Liver (tissue), 9 donors: ENCODE results near the gene ENO3. TPM values are rescaled to one million over a fixed set of nuclear protein-coding genes. Genes with fewer than 3 reads are reported as not detected.

Experiments used
- DNase-seq: peaks from one replicate; pipeline ENCODE4 v3.0.0-alpha.2; 2017; ENCODE audit warnings: low spot score
- H3K27ac ChIP-seq, 2 donors: one replicate each; pipeline ENCODE4 v1.7.0; 2013; ENCODE audit warnings: inconsistent platforms in 2 of 2, low read length in 2 of 2, control low read depth in 1 of 2, low read depth in 1 of 2, mild to moderate bottlenecking in 1 of 2
- H3K27me3 ChIP-seq, 4 donors: one replicate each; pipeline versions ENCODE4 v1.6.1 to v1.7.0; 2013; ENCODE audit warnings: low read length in 3 of 4, inconsistent platforms in 1 of 4, mild to moderate bottlenecking in 1 of 4, moderate library complexity in 1 of 4; ENCODE audit not compliant: control insufficient read depth in 4 of 4, insufficient read depth in 4 of 4
- H3K36me3 ChIP-seq, 4 donors: one replicate each; pipeline versions ENCODE4 v1.6.1 to v1.7.0; 2013; ENCODE audit warnings: low read length in 3 of 4, mild to moderate bottlenecking in 3 of 4, low read depth in 1 of 4, moderate library complexity in 1 of 4; ENCODE audit not compliant: control insufficient read depth in 4 of 4, insufficient read depth in 3 of 4
- H3K4me1 ChIP-seq, 4 donors: one replicate each; pipeline versions ENCODE4 v1.6.1 to v1.7.0; 2013; ENCODE audit warnings: low read length in 3 of 4, mild to moderate bottlenecking in 3 of 4, moderate library complexity in 1 of 4; ENCODE audit not compliant: control insufficient read depth in 4 of 4, insufficient read depth in 4 of 4
- H3K4me3 ChIP-seq, 3 donors: one replicate each; pipeline versions ENCODE4 v1.6.1 to v1.7.0; 2013; ENCODE audit warnings: low read length in 3 of 3, control low read depth in 1 of 3, low read depth in 1 of 3, mild to moderate bottlenecking in 1 of 3
- H3K9ac ChIP-seq, 2 donors: one replicate each; pipeline ENCODE4 v1.7.0; 2013; ENCODE audit warnings: low read length in 2 of 2, mild to moderate bottlenecking in 2 of 2, moderate library complexity in 2 of 2, control low read depth in 1 of 2, low read depth in 1 of 2
- H3K9me3 ChIP-seq, 4 donors: one replicate each; pipeline versions ENCODE4 v1.6.1 to v1.7.0; 2013; ENCODE audit warnings: low read length in 3 of 4; ENCODE audit not compliant: control insufficient read depth in 4 of 4
- EGR1 ChIP-seq, 2 donors: IDR thresholded peaks; 2 replicates each; pipeline ENCODE4 v1.6.1; 2016 to 2018; ENCODE audit warnings: antibody characterized with exemption in 2 of 2, low read depth in 2 of 2
- FOXA1 ChIP-seq: IDR thresholded peaks from 2 replicates; pipeline ENCODE4 v1.6.1; 2016; ENCODE audit warnings: antibody characterized with exemption
- FOXA2 ChIP-seq: IDR thresholded peaks from 2 replicates; pipeline ENCODE4 v1.6.1; 2016; ENCODE audit warnings: antibody characterized with exemption
- GABPA ChIP-seq, 2 donors: IDR thresholded peaks in 1 of 2; conservative IDR thresholded peaks in 1 of 2; 2 replicates each; pipeline ENCODE4 v1.6.1; 2016; ENCODE audit warnings: antibody characterized with exemption in 2 of 2, mild to moderate bottlenecking in 1 of 2, moderate library complexity in 1 of 2
- HNF4A ChIP-seq, 2 donors: conservative IDR thresholded peaks; 2 replicates each; pipeline ENCODE4 v1.6.1; 2016; ENCODE audit warnings: antibody characterized with exemption in 2 of 2, mild to moderate bottlenecking in 2 of 2
- HNF4G ChIP-seq: IDR thresholded peaks from 2 replicates; pipeline ENCODE4 v1.6.1; 2016; ENCODE audit warnings: antibody characterized with exemption
- JUND ChIP-seq, 2 donors: IDR thresholded peaks; 2 replicates each; pipeline ENCODE4 v1.6.1; 2016; ENCODE audit warnings: antibody characterized with exemption in 2 of 2
- NR2F2 ChIP-seq: IDR thresholded peaks from 2 replicates; pipeline ENCODE4 v1.6.1; 2016; ENCODE audit warnings: antibody characterized with exemption
- RAD21 ChIP-seq, 2 donors: IDR thresholded peaks; 2 replicates each; pipeline ENCODE4 v1.6.1; 2016; ENCODE audit warnings: antibody characterized with exemption in 2 of 2, mild to moderate bottlenecking in 2 of 2
- RXRA ChIP-seq, 2 donors: IDR thresholded peaks; 2 replicates each; pipeline ENCODE4 v1.6.1; 2017 to 2018; ENCODE audit warnings: antibody characterized with exemption in 2 of 2, mild to moderate bottlenecking in 1 of 2
- SP1 ChIP-seq: IDR thresholded peaks from 2 replicates; pipeline ENCODE4 v1.6.1; 2018; ENCODE audit warnings: antibody characterized with exemption, mild to moderate bottlenecking
- TAF1 ChIP-seq: conservative IDR thresholded peaks from 2 replicates; pipeline ENCODE4 v1.6.1; 2016; ENCODE audit warnings: antibody characterized with exemption, mild to moderate bottlenecking
- YY1 ChIP-seq: IDR thresholded peaks from 2 replicates; pipeline ENCODE4 v1.6.1; 2016; ENCODE audit warnings: antibody characterized with exemption, mild to moderate bottlenecking
- WGBS: extraction: QIAGEN DNeasy Blood & Tissue Kit; methylation state at CpG from one replicate; pipeline ENCODE4 v1.1.7; 2013; 5-methylcytosine and 5-hydroxymethylcytosine counted together
- polyA plus RNA-seq, 2 donors: library from polyadenylated mRNA; stranded (reverse) in 1 of 2; unstranded in 1 of 2; fragments of 200-250 nt in 1 of 2; fragments of >200 nt in 1 of 2; fragmentation: Nextera tagmentation in 1 of 2; extraction: Ambion mirVana in 1 of 2; gene quantifications; one replicate each; pipeline versions ENCODE4 v1.2.1 to v1.2.3, GENCODE V29; 2013 to 2015
- total RNA-seq, 2 donors: library from RNA; depleted of rRNA; stranded (reverse); fragments of >200 nt; gene quantifications; one replicate each; pipeline ENCODE4 v1.2.3, GENCODE V29; 2014
- TF ChIP-seq, protein P1 (sequence below): IDR thresholded peaks from 2 replicates; pipeline ENCODE4 v1.6.1; 2016; ENCODE audit warnings: antibody characterized with exemption
- TF ChIP-seq, protein P2 (sequence below): IDR thresholded peaks from 2 replicates; pipeline ENCODE4 v1.6.1; 2016; ENCODE audit warnings: antibody characterized with exemption
- TF ChIP-seq, protein P3 (sequence below): IDR thresholded peaks from 2 replicates; pipeline ENCODE4 v1.6.1; 2016; ENCODE audit warnings: antibody characterized with exemption, mild to moderate bottlenecking
- TF ChIP-seq, protein P4 (sequence below): IDR thresholded peaks from 2 replicates; pipeline ENCODE4 v1.6.1; 2016; ENCODE audit warnings: antibody characterized with exemption
- TF ChIP-seq, protein P5 (sequence below): fragments of 150-350 bp; IDR thresholded peaks from 2 replicates; pipeline ENCODE4 v1.5.1; 2017; ENCODE audit warnings: improper control_type of control experiment, low read depth, low read length; ENCODE audit not compliant: missing input control
- donor health status: healthy.
- donor health status: healthy.
- donor health status: healthy.
- donor health status: healthy.
- donor health status: healthy.

ENO3 gene
- total and polyA plus RNA-seq, 4 donors = 26.3 to 117 (median 30.8) TPM

DNA sequence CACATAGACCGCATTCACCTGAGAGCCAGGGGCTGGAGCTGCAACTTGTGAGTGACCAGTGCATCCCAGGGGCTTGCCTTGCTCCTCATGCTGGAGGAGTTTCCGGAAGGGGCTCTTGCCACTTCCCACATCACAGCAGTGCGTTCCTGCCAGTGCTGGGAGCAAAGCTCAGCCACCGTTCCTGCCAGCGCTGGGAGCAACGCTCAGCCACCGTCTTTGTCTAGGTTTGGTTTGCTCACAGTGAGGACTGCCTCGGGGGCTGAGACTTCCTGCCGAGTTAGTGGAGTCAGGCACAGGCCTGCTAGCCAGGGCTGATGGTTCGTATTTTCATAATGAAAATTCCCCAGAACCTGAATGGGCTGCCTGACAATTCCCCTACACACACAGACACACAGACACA is 42.6 kb upstream of the ENO3 start (continued):
- peak; percentile 45 for TF ChIP-seq SP1
- peak in 1 of 2 donors; percentile 23 for TF ChIP-seq GABPA (IDR thresholded peaks at IDR 0.05 in 1 of 2, conservative IDR thresholded peaks at IDR 0.05 in 1 of 2)

DNA sequence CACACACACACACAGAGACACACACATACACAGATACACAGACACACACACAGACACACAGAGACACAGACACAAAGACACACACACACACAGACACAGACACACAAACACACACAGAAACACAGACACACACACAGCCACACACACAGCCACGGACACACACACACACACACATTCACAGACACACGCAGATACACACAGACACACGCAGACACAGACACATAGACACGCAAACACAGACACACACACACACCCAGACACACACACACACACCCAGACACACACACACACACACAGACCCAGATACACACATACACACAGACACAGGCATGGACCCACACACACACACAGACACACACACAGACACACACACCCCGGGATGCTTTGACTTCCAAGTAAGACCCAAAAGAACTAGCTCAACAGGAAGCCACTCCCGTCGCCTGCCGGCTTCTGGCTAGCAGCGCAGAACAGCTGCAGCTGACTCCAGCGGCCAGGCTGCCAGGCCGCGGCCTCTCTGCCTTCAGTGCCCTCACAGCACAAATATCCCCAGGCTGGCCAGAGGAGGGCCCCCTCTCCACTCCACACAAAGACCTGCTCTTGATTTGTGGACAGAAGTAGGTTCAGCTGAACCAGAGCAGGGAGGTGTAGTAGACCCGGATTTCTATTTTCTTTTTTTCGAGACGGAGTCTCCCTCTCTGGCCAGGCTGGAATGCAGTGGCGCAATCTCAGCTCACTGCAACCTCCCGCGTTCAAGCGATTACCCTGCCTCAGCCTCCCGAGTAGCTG is 42.0 kb upstream of the ENO3 start:
- 7% methylated on average over 20 of the region's 20 CpGs for WGBS
- Histone ChIP-seq H3K9ac (peak overlapping the region in 1 of 2 donors; percentile 15), H3K4me1 (peaks cover 5 to 24% (median 16%) of the 10 kb centered on the region in 4 donors), H3K4me3 (no peak overlapping the region), H3K36me3 (no peaks in the 10 kb centered on the region), H3K9me3 (no peaks in the 10 kb centered on the region), H3K27ac (peak overlapping the region; percentile 35 to 39), H3K27me3 (no peaks in the 10 kb centered on the region)
- TF ChIP-seq, protein P1, sequence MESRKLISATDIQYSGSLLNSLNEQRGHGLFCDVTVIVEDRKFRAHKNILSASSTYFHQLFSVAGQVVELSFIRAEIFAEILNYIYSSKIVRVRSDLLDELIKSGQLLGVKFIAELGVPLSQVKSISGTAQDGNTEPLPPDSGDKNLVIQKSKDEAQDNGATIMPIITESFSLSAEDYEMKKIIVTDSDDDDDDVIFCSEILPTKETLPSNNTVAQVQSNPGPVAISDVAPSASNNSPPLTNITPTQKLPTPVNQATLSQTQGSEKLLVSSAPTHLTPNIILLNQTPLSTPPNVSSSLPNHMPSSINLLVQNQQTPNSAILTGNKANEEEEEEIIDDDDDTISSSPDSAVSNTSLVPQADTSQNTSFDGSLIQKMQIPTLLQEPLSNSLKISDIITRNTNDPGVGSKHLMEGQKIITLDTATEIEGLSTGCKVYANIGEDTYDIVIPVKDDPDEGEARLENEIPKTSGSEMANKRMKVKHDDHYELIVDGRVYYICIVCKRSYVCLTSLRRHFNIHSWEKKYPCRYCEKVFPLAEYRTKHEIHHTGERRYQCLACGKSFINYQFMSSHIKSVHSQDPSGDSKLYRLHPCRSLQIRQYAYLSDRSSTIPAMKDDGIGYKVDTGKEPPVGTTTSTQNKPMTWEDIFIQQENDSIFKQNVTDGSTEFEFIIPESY = peak; percentile 58
- TF ChIP-seq YY1 (peak; percentile 79), SP1 (peak; percentile 75), NR2F2 (peak; percentile 80), GABPA (IDR thresholded peaks at IDR 0.05 in 1 of 2, conservative IDR thresholded peaks at IDR 0.05 in 1 of 2) (peak in 1 of 2 donors; percentile 30), RAD21 (IDR thresholded peaks at IDR 0.05) (peak; percentile 96 to 97), FOXA1 (peak; percentile 28), JUND (IDR thresholded peaks at IDR 0.05) (peak in 1 of 2 donors; percentile 30), HNF4A (conservative IDR thresholded peaks at IDR 0.05) (peak; percentile 52 to 54), EGR1 (IDR thresholded peaks at IDR 0.05; ENCODE audit: low read depth in 2 of 2) (no peak), HNF4G (no peak), RXRA (IDR thresholded peaks at IDR 0.05) (peak; percentile 69 to 75), FOXA2 (peak; percentile 53), TAF1 (no peak)
- TF ChIP-seq, protein P2, sequence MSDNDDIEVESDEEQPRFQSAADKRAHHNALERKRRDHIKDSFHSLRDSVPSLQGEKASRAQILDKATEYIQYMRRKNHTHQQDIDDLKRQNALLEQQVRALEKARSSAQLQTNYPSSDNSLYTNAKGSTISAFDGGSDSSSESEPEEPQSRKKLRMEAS = peak; percentile 55
- TF ChIP-seq, protein P3, sequence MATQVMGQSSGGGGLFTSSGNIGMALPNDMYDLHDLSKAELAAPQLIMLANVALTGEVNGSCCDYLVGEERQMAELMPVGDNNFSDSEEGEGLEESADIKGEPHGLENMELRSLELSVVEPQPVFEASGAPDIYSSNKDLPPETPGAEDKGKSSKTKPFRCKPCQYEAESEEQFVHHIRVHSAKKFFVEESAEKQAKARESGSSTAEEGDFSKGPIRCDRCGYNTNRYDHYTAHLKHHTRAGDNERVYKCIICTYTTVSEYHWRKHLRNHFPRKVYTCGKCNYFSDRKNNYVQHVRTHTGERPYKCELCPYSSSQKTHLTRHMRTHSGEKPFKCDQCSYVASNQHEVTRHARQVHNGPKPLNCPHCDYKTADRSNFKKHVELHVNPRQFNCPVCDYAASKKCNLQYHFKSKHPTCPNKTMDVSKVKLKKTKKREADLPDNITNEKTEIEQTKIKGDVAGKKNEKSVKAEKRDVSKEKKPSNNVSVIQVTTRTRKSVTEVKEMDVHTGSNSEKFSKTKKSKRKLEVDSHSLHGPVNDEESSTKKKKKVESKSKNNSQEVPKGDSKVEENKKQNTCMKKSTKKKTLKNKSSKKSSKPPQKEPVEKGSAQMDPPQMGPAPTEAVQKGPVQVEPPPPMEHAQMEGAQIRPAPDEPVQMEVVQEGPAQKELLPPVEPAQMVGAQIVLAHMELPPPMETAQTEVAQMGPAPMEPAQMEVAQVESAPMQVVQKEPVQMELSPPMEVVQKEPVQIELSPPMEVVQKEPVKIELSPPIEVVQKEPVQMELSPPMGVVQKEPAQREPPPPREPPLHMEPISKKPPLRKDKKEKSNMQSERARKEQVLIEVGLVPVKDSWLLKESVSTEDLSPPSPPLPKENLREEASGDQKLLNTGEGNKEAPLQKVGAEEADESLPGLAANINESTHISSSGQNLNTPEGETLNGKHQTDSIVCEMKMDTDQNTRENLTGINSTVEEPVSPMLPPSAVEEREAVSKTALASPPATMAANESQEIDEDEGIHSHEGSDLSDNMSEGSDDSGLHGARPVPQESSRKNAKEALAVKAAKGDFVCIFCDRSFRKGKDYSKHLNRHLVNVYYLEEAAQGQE = peak; percentile 65
- TF ChIP-seq, protein P4, sequence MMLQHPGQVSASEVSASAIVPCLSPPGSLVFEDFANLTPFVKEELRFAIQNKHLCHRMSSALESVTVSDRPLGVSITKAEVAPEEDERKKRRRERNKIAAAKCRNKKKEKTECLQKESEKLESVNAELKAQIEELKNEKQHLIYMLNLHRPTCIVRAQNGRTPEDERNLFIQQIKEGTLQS = no peak
- TF ChIP-seq, protein P5, sequence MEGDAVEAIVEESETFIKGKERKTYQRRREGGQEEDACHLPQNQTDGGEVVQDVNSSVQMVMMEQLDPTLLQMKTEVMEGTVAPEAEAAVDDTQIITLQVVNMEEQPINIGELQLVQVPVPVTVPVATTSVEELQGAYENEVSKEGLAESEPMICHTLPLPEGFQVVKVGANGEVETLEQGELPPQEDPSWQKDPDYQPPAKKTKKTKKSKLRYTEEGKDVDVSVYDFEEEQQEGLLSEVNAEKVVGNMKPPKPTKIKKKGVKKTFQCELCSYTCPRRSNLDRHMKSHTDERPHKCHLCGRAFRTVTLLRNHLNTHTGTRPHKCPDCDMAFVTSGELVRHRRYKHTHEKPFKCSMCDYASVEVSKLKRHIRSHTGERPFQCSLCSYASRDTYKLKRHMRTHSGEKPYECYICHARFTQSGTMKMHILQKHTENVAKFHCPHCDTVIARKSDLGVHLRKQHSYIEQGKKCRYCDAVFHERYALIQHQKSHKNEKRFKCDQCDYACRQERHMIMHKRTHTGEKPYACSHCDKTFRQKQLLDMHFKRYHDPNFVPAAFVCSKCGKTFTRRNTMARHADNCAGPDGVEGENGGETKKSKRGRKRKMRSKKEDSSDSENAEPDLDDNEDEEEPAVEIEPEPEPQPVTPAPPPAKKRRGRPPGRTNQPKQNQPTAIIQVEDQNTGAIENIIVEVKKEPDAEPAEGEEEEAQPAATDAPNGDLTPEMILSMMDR = peak; percentile 98
- peak; percentile 77 for DNase-seq
